Fibroblast of villous mesenchyme (primary cell): ENCODE measurements around the gene RNASE3. TPM values are rescaled to one million over a fixed set of nuclear protein-coding genes. Genes with fewer than 3 reads are reported as not detected.
"Not testable (repeated sequence)": the region's sequence is repeated elsewhere in the genome, so short reads cannot be mapped to it uniquely, and the experiment has no call there.

ENCODE experiments used
- DNase-seq: peaks from one replicate; pipeline ENCODE4 v3.0.0-alpha.2; 2010; ENCODE audit warnings: low read depth
- H3K4me3 ChIP-seq: 2 replicates; pipeline ENCODE4 v1.5.1; 2011; ENCODE audit warnings: low read depth, mild to moderate bottlenecking, low read length
- total RNA-seq: library from RNA; depleted of rRNA; stranded (reverse); fragments of >200 nt; gene quantifications from 2 replicates; pipeline ENCODE4 v1.2.3, GENCODE V29; 2012
- TF ChIP-seq, protein P1 (sequence below): IDR thresholded peaks from 2 replicates; pipeline ENCODE4 v1.5.1; 2012; ENCODE audit warnings: low read depth, mild to moderate bottlenecking, low read length; ENCODE audit not compliant: insufficient read depth

RNASE3 gene
- total RNA-seq, 1 donor = not detected

DNA sequence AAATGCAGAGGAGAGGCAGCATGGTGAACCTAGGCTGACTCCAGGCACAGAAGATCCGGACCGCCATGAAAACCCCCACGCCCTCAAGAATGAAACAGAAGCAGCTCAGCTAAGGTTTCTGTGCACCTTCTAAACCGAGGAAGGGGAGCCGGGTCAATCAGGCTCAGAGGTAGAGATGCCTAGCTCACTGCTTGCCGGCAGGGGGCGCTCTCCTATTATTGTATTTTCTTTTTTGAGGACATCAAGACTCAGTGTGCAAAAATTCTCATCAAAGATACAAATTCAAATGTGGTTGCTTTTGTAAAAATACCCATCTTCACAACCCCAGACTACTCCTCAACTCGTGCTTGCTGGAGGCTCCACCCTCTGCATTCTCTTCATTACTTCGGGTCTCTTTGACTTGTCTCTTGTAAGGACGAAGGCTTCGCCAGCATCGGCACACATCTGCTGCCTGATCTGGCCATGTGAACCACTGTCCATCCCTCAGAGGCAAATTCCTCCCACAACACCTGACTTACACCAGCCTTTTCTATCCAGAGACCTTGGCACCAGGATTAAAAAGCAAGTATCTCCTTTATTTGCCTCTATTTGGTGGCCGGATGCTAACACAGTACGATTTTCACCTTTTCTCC is 33.4 kb upstream of the RNASE3 start:
- H3K4me3 ChIP-seq = no peak overlapping the region
- DNase-seq = peak; percentile 58
- TF ChIP-seq, protein P1, sequence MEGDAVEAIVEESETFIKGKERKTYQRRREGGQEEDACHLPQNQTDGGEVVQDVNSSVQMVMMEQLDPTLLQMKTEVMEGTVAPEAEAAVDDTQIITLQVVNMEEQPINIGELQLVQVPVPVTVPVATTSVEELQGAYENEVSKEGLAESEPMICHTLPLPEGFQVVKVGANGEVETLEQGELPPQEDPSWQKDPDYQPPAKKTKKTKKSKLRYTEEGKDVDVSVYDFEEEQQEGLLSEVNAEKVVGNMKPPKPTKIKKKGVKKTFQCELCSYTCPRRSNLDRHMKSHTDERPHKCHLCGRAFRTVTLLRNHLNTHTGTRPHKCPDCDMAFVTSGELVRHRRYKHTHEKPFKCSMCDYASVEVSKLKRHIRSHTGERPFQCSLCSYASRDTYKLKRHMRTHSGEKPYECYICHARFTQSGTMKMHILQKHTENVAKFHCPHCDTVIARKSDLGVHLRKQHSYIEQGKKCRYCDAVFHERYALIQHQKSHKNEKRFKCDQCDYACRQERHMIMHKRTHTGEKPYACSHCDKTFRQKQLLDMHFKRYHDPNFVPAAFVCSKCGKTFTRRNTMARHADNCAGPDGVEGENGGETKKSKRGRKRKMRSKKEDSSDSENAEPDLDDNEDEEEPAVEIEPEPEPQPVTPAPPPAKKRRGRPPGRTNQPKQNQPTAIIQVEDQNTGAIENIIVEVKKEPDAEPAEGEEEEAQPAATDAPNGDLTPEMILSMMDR = peak; percentile 82

DNA sequence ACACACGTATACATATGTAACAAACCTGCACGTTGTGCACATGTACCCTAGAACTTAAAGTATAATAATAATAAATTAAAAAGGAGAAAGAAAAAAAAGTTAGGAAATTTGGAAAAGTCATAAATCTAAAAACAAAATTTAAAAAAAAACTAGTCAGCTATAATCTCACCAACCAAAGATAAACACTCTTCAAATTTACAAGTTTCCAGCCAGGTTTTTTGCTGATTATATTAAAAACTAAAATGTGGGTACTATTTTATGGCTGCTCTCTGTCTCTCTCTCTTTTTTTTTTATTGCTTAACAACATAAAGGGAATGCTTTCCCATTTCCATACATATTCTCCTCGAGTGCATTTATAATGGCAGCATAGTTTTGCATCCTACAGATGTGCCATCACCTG is 25.0 kb upstream of the RNASE3 start:
- no peak for DNase-seq
- TF ChIP-seq, protein P1 = no peak
- no peak overlapping the region for H3K4me3 ChIP-seq

DNA sequence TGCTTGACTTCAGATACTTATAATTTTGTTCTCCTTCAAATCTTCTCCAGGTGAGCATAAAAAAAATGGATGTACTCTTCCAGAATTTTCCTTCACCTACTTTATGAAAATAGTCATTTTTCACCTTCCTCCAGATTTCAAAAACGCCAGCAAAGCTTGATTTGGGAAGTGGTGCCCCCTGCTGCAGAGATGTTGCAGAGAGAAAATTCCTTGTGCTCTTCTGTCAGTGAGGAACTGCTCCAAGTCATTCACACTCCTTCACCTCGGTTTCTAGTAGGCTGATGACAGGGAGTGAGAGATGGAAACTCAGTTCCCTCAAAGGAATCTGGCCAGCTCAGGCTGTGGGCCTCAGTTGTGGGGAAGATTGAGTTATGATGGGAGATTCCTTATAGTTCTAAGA is 24.2 kb upstream of the RNASE3 start:
- H3K4me3 ChIP-seq = no peak overlapping the region
- TF ChIP-seq, protein P1 = peak; percentile 42
- no peak for DNase-seq

DNA sequence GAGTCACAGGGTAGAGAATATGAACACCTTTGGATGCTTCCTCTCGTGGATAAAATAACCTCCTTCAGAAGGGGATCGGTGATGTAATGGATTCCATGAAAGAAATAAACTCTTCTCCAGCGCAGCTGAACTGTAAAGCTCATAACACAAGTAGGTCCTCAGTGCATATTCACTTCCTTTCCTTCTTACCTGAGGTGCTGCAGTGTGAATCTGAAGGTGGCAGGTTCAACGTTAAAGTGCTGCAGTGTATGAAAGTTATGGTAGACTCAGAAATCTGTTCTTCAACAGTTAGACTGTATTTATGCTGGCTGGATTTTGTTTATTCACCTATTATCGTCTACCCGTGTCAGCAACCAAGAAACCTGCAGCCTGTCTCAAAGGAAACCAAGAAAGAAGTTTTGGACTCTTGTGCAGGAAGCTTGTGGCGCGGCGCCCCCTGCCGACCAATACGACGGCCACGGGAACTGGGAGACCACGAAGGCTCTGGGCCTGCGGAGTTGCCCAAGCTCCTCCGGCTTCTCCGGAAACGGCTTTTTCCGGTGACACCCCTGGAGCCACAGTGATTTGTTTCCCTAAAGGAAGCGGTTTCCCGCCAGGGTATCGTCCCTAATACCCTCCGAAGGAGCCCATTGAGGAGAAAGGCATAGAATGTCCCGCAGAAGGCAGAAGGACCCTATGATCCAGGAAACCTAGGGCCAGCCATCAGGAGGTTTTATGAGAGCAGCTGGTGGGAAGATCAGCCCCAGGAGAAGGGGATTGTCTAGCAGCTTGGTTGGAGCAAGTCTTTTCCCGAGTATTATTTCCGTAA is 17.6 kb upstream of the RNASE3 start:
- TF ChIP-seq, protein P1 = peak; percentile 70
- H3K4me3 ChIP-seq = no peak overlapping the region
- peak; percentile 63 for DNase-seq

DNA sequence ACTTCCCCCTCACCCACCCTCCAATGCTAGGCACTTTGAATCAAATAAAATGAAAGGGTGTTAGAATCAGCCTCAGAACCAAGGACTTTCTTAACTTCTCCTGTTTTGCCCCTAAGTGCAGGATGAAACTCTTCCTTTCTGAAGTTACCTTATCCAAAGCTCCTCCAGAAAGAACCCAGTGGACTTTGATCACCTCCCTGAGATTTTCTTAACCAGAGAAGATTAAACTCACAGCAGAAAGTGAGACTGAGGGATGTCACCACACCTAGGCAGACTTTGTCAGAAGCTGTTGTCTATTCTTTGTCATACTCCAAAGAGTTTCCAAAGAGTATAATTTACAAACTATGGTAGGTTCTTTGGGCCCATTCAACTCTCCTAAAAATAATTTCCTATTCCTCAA is 14.2 kb upstream of the RNASE3 start:
- TF ChIP-seq, protein P1 = no peak
- no peak overlapping the region for H3K4me3 ChIP-seq
- no peak for DNase-seq

DNA sequence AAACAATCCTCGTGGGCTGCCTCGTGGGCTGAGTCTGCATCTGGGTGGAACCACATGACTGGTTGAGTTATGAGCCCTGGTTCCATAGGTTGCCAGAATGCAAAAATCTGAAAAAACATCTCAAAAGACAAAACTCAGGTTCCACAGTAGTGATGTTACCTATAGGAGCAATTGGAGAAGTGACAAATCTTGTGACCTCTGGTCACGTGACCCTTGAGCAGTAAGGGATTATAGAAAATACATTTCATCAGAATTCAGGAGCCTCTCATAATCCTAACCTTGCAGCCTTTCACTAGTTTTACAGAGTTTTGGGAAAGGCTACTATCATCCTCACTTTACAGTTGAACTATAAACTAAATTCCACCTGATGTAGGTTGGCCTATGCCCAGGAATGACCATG is 12.5 kb upstream of the RNASE3 start:
- TF ChIP-seq, protein P1 = no peak
- no peak overlapping the region for H3K4me3 ChIP-seq
- DNase-seq = no peak

DNA sequence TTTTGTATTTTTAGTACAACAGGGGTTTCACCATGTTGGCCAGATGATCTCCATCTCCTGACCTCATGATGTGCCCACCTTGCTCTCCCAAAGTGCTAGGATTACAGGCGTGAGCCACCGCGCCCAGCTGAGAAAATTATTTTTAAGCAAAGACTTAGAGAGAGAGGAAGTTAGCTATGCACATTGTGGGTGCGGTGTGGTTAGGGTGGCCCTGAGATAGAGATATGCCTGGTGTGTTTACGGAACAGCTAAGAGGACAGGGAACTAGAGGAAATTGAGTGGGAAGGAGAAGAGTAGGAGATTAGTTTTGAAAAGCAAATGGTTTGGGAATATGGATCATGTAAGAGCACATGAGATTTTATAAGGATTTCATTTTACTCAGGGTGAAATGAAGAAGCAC is 10.0 kb upstream of the RNASE3 start:
- not testable (repeated sequence) for H3K4me3 ChIP-seq, DNase-seq

DNA sequence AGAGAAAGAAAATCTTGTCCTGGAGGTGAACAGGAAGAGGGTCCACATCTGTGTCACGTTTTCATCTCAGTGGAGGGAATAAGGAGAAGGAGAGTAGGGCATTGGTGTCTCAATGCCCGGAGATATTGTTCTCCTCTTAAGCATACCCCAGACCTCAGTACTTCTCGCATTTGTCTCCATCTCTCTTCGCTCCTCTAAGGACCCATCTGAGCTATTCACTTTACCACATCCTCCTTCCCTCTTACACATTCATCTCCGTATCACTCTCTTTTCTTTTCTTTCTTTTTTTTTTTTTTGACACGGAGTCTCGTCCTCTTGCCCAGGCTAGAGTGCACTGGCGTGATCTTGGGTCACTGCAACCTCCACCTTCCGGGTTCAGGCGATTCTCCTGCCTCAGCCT is 8.4 kb upstream of the RNASE3 start:
- not testable (repeated sequence) for H3K4me3 ChIP-seq

DNA sequence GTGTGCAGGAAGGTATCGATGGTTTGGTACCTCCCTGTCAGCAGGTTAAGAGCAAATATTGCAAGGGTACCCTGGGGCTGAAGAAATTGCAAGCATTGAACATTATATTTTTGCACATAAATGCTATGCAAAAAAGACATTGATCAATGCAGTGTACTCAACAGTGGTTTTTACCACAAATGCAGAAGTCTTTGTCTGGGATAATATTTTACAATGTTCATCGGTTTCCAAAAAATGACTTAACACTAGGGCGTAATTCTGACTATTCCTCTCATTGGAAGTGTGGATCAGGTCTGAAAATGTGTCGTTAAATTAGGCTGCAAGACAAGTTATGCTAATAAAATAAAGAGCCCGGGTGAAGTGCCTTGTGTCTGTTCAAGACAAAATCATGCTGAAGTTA is 2.8 kb upstream of the RNASE3 start:
- H3K4me3 ChIP-seq, DNase-seq: not testable (repeated sequence)

More for the DNA sequence above, 8.4 kb upstream of the RNASE3 start:
- DNase-seq = not testable (repeated sequence)

DNA sequence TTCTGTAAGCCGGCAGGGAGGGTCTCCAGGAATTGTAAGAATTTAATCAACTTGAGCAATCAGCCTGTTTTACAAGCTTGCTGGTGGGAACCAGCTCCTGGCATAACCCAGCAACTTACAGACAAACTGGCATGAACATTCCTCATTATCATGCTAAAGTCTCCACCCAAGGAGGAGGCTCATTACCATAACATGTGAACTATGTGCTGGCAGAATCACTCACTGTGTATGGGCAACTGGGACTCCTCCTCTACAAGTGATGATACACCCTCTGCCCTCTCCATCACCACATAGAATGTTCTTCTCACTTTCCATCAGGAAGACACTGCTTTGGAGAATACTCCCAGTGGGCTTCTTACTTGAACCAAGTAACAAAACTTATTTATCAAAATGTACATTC is 4.1 kb downstream of the RNASE3 start:
- DNase-seq, H3K4me3 ChIP-seq: not testable (repeated sequence)
